Measurements from ENCODE around the gene SH2D2A.
"Not testable (repeated sequence)": the region's sequence is repeated elsewhere in the genome, so short reads cannot be mapped to it uniquely, and the experiment has no call there.

Gene SH2D2A

GRCh38 chr1:156768610-156769295 lies 47.9 kb downstream of the SH2D2A start:
- no peak for DNase-seq (ENCODE audit: low read depth)

DNA sequence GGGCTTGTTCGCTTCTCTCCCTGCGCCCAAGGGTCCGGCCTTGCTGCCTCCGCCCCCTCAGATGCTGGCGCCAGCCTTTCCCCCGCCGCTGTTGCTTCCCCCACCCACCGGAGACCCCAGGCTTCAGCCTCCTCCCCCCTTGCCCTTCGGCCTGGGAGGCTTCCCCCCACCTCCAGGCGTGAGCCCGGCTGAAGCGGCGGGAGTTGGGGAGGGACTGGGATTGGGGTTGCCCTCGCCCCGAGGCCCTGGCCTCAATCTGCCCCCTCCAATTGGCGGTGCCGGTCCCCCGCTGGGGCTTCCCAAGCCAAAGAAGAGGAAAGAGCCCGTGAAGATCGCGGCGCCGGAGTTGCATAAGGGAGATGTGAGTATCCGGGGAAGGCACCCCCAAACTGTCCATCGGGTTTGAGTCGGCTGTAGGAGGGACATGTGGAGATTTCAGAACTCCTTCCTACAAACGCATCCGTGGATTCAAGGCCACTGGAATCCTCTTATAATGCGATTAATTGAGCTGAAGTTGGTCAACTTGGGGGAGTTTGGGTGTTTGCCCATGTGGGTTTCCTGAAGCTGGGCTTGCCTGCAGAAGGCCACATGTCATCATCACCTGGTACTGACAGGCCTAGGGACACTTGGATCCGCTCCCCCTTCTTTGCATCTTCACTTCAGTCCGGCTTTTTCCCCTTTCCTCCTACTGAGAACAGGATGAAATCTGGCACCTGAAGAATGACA lies 48.6 kb downstream of the SH2D2A start:
- DNase-seq (ENCODE audit: low read depth): no peak

DNA sequence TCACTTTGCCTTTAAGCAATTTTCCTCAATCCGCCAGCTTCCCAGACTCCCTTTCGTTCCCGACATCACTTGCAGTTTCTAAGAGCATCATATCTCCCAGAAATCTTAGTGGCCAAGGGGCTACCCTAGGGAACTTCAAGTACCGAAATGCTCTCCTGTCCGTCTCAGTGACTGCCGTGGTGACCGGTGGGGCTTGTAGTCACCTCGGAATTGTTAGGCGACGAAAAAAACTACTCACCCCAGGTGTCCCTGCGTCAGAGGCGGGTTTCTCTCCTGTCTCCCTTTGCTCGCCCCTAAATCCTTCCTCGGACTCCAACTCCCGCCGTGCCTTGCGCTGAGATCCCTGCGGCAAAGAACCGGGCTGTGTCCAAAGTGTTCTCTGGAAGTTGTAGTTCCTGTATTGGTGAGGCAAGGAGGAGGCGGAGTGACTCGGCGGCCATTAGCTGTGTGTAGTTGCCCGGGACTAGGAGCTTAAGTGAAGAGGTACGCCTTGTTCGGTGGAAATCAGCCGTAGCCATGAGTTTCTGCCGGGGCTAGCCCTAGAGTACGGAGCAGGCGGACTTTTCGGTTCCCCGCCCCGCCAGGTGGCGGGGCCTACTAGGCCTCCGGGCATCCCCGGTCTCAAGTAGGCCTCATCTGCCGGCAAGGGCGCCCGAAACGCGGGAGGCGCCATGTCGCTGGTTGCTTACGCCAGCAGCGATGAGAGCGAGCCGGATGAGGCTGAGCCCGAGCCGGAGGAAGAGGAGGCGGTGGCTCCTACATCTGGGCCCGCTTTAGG lies 49.4 kb downstream of the SH2D2A start, which contains the start of gene PRCC:
TSS of gene PRCC (plus strand) at position 435 of the 778 bp plus-strand sequence. CDS start at position 672, 237 bp downstream.
- DNase-seq (ENCODE audit: low read depth): peak; percentile 90

GRCh38 chr1:156766298-156767100 lies 50.1 kb downstream of the SH2D2A start:
- no peak for DNase-seq (ENCODE audit: low read depth)

DNA sequence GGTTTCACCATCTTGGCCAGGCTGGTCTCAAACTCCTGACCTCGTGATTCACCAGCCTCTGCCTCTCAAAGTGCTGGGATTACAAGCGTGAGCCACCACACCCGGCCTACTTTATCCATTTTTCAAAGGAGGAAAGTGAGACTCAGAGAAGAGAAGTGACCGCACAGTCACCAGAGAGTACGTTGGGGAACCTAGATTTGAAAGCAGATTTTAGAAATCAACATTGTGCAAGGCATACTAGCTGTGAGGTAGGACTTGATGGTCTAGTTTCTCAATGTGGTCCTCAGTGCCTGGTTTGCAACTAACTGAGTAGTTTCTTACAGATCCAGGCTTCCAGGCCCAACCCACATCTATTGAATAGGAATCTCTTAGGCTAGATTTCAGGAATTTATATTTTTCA lies 51.0 kb downstream of the SH2D2A start:
- DNase-seq (ENCODE audit: low read depth): no peak

DNA sequence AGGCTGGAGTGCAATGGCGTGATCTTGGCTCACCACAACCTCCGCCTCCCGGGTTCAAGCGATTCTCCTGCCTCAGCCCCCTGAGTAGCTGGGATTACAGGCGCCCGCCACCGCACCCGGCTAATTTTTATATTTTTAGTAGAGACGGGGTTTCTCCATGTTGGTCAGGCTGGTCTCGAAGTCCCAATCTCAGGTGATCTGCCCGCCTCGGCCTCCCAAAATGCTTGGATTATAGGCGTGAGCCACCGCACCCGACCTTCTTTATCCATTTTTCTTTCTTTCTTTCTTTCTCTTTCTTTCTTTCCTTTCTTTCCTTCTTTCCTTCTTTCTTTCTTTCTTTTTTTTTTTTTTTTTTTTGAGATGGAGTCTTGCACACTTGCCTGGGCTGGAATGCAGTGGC lies 51.5 kb downstream of the SH2D2A start:
- DNase-seq (ENCODE audit: low read depth): not testable (repeated sequence)

DNA sequence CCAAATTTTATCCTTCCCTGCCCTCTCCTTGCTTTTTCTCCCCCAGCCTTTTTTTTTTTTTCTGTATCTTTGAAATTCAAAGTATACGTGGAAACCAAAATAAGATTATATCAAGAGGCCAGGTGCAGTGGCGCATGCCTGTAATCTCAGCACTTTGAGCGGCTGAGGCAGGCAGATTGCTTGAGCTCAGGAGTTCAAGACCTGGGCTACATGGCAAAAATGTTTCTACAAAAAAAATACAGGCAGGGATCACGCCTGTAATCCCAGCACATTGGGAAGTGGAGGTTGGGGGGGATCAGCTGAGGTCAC lies 55.9 kb downstream of the SH2D2A start:
- DNase-seq (ENCODE audit: low read depth): no peak

- DNase-seq (ENCODE audit: low read depth): no peak
Observed at GRCh38 chr1:156760092-156760795, 56.4 kb downstream of the SH2D2A start.

- not testable (repeated sequence) for DNase-seq (ENCODE audit: low read depth)
Observed at GRCh38 chr1:156757572-156758253, 58.9 kb downstream of the SH2D2A start.

- DNase-seq (ENCODE audit: low read depth): no peak
Observed at GRCh38 chr1:156756355-156756754, 60.3 kb downstream of the SH2D2A start.

Data from activated T-cell treated with anti-CD3 and anti-CD28 coated beads for 1 hour (primary cell).